Activated CD8-positive, alpha-beta memory T cell treated with anti-CD3 and anti-CD28 coated beads, Interleukin-2, amount 50 U/mL, for 4 hours (primary cell): ENCODE results near the gene ACCSL.

ENCODE experiments used
- DNase-seq: peaks from one replicate; pipeline ENCODE4 v3.0.0-alpha.2; 2020

Gene ACCSL

GRCh38 chr11:44018829-44019228, 29.0 kb upstream of the ACCSL start:
- no peak for DNase-seq

DNA sequence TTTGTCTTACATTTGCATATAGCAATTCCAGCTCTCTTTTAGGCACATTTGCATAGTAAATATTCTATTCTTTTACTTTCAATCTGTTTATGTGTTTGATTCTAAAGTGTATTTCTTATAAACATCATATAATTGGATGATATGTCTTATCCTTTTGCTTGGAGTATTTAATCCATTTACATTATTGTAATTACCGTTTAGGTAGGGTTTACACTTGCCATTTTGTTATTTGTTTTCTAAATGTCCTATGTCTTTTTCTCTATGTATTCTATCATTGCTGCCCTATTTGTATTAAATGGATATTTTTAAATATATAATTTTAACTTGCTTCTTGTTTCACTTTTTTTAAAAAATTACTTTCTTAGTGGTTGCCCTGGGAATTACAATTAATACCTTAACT, 22.8 kb upstream of the ACCSL start:
- DNase-seq = no peak

GRCh38 chr11:44025727-44026126, 22.1 kb upstream of the ACCSL start:
- DNase-seq = no peak

- DNase-seq = no peak
These were observed 19.4 kb upstream of the ACCSL start for GRCh38 chr11:44028401-44028800.

- no peak for DNase-seq
These were observed 18.8 kb upstream of the ACCSL start for GRCh38 chr11:44028816-44029506.

- DNase-seq = no peak
These were observed 18.3 kb upstream of the ACCSL start for GRCh38 chr11:44029507-44029845.

DNA sequence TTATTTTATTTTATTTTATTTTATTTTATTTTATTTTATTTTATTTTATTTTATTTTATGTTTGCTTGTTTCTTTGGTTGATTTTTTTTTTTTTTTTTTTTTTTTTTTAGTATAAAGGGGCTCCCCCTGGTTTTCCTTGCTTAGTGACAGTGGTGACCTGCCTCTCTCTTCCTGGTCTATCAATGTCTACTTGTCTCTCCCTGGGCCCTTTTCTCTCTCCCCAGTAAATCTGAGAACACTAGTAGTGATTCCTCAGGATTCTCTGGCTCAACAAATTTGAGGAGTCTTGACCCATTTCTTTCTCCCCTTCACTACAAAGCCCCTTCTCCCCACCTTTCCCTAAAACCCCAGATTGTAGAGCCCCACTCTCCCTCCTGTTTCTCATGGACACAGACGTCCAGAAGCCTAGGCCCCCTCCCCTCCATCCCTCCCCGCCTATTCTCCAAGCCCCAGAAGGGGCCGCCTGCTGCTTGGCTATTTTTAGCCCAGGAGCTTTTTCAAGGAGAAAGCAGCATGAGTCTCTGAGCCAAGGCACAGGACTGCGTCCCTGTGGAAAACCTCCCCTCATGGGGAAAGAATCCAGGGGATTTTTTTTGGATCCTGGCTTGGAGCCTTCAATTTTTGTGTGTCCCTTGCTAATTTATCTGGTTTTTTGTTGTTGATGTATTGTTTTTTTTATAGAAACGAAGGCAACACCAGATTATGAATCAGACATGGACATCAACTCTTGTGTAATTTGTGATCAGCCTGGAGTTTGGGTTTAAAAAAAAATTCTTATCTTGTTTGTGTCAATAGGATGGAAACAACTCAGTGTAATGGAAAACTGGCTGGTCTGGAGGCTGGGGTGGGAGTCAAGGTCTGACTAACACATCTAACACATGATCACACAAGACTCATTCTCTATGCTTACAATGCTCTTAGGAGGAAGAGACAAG, 17.5 kb upstream of the ACCSL start:
- DNase-seq = no peak

- DNase-seq = no peak
These were observed 16.8 kb upstream of the ACCSL start for GRCh38 chr11:44030996-44031395.

GRCh38 chr11:44031549-44031948, 16.2 kb upstream of the ACCSL start:
- DNase-seq = no peak

DNA sequence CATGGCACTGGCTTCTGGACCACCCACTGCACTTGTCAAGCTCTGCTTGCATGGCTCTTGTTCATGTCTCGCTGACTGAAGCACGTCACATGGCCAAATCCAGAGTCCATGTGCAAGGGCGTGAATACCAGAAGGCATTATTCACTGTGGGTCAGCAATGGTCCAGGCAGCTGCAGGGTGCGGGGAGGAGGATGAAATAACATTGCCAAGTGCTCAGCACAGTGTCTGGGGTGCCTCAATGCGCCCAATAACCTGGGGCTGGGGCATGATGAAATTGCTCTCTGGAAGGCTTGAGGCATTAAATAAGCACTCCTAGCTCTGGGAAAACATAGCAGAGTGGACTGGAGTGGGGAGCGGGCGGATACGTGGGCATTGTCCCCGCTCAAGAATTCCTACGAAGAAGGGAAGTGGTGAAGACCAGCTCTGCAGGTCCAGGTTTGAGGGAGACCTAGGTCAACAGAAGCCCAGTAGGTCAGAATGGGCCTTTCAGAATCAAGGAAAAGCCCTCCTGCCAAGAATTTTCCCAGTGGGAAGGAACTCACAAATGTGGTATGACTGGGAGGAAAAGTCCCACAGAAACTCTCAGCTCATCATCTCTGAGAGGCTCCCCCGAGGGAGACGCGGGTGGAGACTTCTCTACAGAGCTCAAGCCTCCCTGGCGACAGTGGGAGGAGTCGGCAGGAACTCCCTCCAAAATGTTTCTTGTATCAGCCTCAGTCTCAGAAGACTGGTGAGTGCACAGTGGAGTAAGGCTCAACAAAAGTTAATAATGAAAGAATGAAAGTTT, 15.3 kb upstream of the ACCSL start:
- DNase-seq = no peak

GRCh38 chr11:44033411-44033850, 14.3 kb upstream of the ACCSL start:
- no peak for DNase-seq

DNA sequence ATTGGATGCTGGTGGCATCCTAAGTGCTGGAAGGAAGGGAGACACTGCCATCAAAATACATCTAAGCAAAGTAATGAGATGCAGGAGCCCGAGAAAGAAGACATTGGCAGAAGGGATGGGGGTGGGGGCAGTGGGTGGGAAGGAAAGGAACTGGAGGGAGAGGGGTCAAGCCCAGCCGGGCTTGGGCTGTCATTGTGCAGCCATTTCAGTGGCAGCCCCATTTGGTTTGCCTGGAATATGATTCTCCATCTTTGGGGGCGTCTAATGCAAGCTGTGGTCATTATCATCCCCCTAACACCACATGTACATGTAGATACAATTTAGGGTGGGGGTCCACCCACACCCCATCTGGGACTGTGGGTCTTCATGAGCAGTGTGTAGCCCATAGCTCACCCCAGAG, 13.9 kb upstream of the ACCSL start:
- no peak for DNase-seq

DNA sequence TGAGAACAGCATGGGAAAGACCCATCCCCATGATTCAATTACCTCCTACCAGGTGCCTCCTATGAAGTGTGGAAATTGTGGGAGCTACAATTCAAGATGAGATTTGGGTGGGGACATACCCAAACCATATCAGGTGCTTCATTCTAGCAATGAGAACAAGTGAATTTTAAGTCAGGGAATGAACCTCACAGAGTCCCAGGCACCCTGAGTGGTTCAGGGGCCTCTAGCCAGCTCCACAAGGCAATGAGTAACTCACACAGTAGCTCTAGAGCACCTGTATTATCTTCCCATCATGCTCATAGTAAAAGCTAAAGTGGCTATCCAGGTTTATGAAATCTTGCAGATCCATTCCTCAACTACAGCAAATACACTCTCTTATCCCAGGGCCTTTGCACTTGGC, 13.1 kb upstream of the ACCSL start:
- no peak for DNase-seq

DNA sequence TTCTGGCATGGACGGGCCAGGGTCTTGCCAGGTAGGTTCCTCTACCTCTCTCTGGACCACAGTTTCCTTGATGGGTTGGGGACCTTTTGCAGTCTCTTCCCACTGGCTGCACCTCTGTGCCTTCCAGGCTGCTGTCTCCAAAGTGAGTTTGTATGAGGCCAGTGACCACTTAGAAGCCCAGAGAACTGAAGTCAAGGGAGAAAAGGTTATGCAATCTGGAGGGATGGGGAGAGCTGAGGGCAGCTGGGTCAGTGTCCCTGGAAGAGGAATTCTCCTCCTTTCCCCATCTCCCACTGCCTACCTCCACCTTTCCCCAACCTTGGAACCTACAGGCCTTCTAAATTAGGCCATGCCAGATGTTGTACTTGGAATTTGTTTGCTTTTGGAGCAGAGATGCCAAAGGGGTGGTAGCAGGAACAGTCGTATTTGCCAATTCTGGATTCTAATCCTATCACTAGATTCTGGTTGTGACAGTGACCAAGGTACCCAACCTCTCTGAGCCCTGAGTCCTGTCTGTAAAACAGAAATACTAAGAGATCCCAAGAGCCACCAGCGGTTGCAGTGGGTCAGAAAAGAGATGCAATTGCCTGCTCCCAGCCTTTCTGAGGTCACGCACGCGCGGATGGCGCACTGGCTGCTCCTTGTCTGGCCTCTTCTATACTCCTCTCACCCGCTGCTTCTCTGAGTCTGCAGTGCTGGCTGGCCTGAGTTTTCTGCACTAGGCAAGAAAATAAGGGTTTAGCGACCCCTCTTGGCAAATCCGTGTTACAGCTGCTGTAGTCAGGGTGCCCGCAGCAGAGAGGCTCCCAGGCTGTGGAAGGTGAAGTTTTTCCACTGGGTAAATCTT, 10.7 kb upstream of the ACCSL start:
- DNase-seq = no peak

- DNase-seq = no peak
These were observed 10.2 kb upstream of the ACCSL start for GRCh38 chr11:44037658-44037998.

DNA sequence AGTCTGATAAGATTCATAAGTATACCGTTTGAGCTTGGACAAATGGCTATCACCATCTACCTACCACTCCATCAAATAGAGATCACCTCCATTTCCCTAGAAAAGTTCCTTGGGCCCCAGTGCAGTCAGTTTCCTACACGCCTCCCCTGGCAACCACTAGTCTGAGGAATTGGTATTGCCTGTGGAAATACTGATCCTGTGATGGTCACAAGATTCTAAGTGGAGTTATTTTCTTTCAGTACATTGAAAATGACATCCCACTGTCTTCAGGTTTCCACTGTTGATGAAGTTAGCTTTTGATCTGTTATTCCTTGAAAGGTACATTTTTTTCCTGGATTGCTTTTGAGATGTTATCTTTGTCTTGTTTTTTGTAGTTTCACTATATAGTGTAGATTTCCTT, 4.6 kb upstream of the ACCSL start:
- no peak for DNase-seq

GRCh38 chr11:44046182-44046581, 1.6 kb upstream of the ACCSL start:
- no peak for DNase-seq

DNA sequence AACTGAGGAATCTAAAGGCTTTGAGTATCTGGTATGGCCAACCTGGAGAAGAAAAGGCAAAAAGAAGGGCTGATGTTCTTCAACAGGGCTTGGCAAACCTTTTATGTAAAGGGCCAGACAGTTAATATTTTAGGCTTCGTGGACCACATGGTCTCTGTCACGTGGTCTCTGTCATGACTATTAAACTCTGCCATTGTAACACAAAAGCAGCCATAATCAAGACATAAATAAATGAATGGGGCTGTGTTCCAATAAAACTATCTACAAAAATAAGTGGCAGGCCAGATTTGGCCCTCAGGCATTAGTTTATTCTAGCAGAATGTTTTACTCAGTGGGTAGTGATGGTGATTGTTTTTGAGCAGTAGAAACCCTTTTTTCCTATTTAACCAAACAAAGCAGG, 483 bp upstream of the ACCSL start:
- DNase-seq = no peak

- DNase-seq = no peak
These were observed 2.1 kb downstream of the ACCSL start for GRCh38 chr11:44049832-44050231.

GRCh38 chr11:44051171-44051570, 3.4 kb downstream of the ACCSL start:
- DNase-seq = no peak

- no peak for DNase-seq
These were observed 9.6 kb downstream of the ACCSL start for GRCh38 chr11:44057340-44057739.

DNA sequence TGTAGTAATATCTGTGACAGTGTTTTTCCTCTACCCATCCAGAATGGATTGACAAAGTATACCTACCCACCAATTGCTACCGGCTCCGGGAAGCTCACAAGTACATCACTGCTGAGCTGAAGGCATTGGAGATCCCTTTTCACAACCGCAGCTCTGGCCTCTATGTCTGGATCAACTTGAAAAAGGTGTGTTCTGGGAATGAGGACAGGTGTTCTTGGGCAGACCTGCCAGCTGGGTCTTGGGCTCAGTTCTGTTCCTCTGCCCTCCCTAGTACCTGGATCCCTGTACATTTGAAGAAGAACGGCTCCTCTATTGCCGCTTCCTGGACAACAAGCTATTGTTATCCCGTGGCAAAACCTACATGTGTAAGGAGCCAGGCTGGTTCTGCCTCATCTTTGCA, 10.5 kb downstream of the ACCSL start:
- no peak for DNase-seq

DNA sequence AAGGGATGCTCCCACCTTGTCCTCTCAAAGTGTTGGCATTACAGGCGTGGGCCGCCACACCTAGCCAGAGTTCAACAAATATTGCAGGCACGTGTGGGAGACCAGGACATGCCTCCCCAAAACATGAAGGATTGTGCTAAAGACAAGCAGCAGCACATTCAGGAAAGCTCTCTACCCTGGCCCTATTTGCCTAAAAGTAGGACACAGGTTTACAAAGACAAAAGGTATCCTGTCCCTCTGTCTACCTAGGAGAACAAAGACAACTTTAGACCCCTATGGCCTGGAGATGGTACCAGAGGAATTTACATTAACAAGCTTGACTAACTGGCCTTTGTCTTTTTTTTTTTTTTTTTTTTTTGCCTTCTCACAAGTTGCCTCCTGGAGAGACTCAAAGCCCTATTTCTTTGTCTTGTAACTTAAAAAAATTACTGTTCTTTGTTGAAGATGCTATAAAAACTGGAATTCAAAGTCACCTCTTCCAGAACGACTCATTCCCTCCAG, 17.4 kb downstream of the ACCSL start:
- DNase-seq = no peak
